NOMO-1 treated with dmso at 0.1 percent for 144 hours (cell line): Measurements from ENCODE around the gene NAA20.

ENCODE experiments used
- DNase-seq: peaks from one replicate; lab custom pipeline; 2025; ENCODE audit not compliant: unreplicated experiment; lab: John Stamatoyannopoulos, UW

Gene NAA20

GRCh38 chr20:20017844-20018185, 653 bp downstream of the NAA20 start:
- no peak for DNase-seq

- DNase-seq = no peak
These were observed 1.2 kb downstream of the NAA20 start for GRCh38 chr20:20018366-20018765.

GRCh38 chr20:20019123-20019522, 2.0 kb downstream of the NAA20 start:
- no peak for DNase-seq

- DNase-seq = no peak
These were observed 3.7 kb downstream of the NAA20 start for GRCh38 chr20:20020908-20021307.

- DNase-seq = no peak
These were observed 4.7 kb downstream of the NAA20 start for GRCh38 chr20:20021835-20022234.

GRCh38 chr20:20022498-20022897, 5.3 kb downstream of the NAA20 start:
- no peak for DNase-seq

GRCh38 chr20:20023395-20023794, 6.2 kb downstream of the NAA20 start:
- no peak for DNase-seq

- no peak for DNase-seq
These were observed 7.8 kb downstream of the NAA20 start for GRCh38 chr20:20024942-20025341.

- no peak for DNase-seq
These were observed 10.1 kb downstream of the NAA20 start for GRCh38 chr20:20027284-20027683.

- no peak for DNase-seq
These were observed 14.6 kb downstream of the NAA20 start for GRCh38 chr20:20031790-20032189.

- DNase-seq = no peak
These were observed 17.3 kb downstream of the NAA20 start for GRCh38 chr20:20034486-20034885.

GRCh38 chr20:20036756-20037155, 19.6 kb downstream of the NAA20 start:
- DNase-seq = no peak

- DNase-seq = no peak
These were observed 20.8 kb downstream of the NAA20 start for GRCh38 chr20:20037960-20038359.

GRCh38 chr20:20038586-20038985, 21.4 kb downstream of the NAA20 start:
- DNase-seq = no peak

GRCh38 chr20:20039752-20040387, 22.7 kb downstream of the NAA20 start:
- DNase-seq = no peak

GRCh38 chr20:20051767-20052073, 34.6 kb downstream of the NAA20 start:
- DNase-seq = no peak

- peak; percentile 92 for DNase-seq
These were observed 35.2 kb downstream of the NAA20 start, which contains the start of the genes CFAP61 and CRNKL1 for GRCh38 chr20:20052074-20052970. CFAP61 (plus strand) TSS chr20:20052532; CDS start chr20:20056654, 4,122 bp downstream. CRNKL1 (minus strand) TSS chr20:20052466; CDS start chr20:20052342, 124 bp downstream.

GRCh38 chr20:20060234-20060998, 43.3 kb downstream of the NAA20 start:
- DNase-seq = no peak

GRCh38 chr20:20063941-20064702, 47.0 kb downstream of the NAA20 start:
- DNase-seq = no peak

- DNase-seq = no peak
These were observed 48.2 kb downstream of the NAA20 start for GRCh38 chr20:20065361-20065760.
